ENCODE data around the gene GPR55.
A peak's percentile ranks its signal among the peaks of the same experiment; 100 is the strongest.
"Not testable (repeated sequence)": the region's sequence is repeated elsewhere in the genome, so short reads cannot be mapped to it uniquely, and the experiment has no call there.

The GPR55 gene

DNA sequence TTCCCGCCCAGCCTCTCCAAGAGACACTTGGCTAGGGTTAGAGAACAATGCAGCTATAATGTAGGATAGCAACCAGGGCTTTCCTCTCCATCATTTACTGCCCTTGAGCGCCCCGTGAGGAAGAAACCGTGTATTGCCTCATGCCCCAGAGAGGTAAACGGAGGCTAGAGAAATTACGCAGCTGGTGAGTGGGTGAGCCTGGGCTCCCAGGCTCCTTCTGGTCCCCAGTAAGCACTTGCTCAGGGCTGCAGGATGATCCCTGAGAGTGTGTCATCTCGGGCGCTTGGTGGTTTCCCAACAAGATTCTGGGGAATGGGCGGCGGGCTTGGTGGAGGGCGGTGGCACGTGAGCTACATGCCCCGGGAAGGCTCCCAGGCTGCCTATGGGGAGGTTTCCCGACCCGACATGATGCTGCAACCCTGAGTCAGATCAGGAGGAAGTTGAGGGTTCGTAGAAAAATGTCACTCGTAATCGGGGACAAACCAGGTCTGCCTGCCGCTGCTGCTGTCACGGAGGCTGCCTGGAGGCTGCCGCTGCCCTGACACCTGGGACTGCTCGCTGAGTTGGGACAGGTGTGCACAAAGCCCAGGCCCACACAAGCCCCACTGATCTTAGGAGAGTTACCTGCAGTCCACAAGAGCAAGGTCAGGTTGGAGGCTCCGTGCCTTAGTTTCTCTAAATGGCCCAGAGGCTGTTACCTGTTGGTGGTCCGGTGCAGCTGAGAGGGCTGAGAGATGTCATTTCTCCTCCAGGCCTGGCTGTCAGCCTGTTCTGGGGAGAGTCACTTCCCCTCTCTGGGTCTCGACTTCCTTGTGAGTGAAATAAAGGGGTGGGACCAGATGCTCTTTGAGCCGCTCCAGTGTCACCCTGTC is at the start of gene GPR55:
Gene GPR55 (minus strand): TSS at position 773 of the 872 bp plus-strand sequence. CDS start 14,280 bp downstream, outside the sequence.
- DNase-seq (ENCODE audit: low read depth) = no peak

DNA sequence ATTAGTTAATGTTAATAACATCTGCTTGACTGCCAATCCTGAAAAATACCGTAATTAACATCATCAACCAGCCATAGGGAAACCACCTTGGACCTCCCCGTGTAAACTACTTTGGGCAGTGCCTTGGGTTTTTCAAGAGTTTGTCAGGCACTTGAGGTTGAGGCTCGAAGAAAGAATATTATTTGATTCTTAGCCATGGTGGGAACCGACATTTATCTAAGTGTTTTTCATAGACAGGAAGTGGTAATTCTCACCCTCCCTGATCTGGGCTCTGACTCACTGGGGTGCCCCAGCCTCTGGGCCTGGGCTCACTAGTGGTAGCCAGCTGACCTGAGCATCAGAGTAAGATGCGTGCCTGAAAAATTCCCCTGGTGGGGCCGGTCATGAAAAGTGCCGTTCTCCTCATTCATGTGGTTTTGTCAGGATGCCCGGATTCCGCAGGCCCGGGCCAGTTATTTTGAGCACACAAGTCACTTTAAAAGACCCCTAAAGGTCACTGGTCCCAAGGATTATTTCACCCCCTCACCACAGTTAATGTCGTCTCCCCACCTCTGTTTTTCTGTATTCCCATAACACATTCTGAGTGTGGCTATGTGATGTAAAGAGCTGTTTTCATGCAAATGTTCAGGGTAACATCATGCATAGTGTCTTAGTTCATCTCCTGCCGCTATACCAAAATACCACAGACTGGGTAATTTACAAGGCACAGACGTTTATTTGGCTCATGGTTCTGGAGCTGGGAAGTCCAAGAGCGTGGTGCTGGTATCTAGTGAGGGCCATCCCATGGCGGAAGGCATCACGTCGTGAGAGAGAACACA is 49.3 kb upstream of the GPR55 start:
- peak; percentile 43 for DNase-seq (ENCODE audit: low read depth)

- DNase-seq (ENCODE audit: low read depth) = no peak
These were observed 47.0 kb upstream of the GPR55 start for GRCh38 chr2:230972046-230972445.

DNA sequence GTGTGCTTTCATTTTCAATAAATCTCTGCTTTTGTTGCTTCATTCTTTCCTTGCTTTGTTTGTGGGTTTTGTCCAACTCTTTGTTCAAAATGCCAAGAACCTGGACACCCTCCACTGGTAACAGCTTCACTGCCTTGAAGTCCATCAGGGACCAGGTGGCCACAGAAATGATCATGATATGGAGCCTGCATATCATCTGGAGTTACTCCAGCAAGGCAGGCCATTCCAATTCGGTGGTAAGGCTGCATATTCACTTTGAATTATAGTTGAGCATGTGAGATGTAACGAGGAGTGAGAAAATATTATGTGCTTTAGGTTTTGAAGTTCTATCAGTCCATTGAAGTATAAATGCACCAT is 44.6 kb upstream of the GPR55 start:
- DNase-seq (ENCODE audit: low read depth) = no peak

- DNase-seq (ENCODE audit: low read depth) = no peak
These were observed 44.0 kb upstream of the GPR55 start for GRCh38 chr2:230968921-230969658.

DNA sequence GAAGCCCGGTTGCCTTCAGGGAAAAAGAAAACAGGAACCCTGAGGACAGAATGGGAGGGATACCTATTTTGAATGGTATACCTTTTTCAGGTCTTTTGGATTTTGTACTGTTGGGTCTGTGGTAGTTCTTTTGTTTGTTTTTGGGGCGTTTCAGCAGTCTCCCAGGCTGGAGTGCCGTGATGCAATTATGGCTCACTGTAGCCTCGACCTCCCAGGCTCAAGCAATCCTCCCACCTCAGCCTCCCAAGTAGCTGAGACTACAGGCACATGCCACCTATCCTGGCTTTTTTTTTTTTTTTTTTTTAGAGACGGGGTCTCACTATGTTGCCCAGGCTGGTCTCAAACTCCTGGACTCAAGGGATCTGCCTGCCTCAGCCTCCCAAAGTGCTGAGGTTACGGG is 43.3 kb upstream of the GPR55 start:
- DNase-seq (ENCODE audit: low read depth) = not testable (repeated sequence)

DNA sequence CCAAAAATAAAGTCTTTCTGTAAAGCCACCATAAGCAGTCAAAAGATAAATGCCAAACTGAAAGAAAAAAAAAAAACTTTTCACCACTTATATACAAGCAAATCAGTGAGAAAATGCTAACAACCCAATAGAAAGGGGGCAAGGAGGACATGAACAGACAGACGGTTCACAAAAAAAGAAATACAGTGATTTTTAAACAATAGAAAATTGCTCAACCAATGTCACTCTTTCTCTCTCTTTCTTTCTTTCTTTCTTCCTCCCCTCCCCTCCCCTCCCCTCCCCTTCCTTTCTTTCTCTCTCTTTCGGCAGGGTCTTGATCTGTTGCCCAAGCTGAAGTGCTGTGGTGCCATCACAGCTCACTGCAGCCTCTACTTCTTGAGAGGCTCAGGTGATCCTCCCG is 42.1 kb upstream of the GPR55 start:
- DNase-seq (ENCODE audit: low read depth) = no peak

DNA sequence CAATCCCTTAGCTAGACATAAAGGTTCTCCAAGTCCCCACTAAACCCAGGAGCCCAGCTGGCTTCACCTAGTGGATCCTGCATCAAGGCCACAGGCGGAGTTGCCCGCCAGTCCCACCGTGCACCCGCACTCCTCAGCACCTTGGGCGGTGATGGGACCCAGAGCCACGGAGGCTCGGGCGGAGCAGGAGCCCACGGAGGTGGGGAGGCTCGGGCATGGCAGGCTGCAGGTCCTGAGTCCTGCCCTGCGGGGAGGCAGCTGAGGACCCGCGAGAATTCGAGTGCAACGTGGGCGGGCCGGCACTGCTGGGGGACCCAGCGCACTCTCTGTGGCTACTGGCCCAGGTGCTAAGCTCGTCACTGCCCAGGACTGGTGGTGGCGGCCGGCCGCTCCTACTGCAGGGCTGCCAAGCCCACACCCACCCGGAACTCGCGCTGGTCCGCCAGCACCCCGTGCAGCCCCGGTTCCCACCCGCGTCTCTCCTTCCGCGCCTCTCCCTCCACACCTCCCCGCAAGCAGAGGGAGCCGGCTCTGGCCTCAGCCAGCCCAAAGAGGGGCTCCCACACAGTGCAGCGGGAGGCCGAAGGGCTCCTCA is 39.2 kb upstream of the GPR55 start:
- no peak for DNase-seq (ENCODE audit: low read depth)

DNA sequence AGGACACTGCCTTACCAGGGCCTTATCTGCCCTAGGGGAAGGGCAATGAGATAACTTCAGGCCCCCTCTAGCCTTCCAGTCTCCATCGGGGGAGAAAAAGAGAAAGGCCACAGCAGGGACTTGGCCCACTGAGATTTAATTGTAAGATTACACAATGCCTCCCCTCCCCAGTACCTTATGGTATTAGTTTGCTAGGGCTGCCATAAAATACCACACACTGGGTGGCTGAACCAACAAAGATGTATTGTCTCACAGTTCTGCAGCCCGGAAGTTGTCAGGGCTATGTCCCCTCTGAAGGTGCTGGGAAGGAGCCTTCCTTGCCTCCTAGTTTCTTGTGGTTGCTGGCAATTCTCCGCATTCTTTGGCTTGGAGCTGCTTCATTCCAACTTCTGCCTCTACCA is 36.0 kb upstream of the GPR55 start:
- no peak for DNase-seq (ENCODE audit: low read depth)

GRCh38 chr2:230960026-230960425 is 35.0 kb upstream of the GPR55 start:
- DNase-seq (ENCODE audit: low read depth) = no peak

GRCh38 chr2:230958820-230959756 is 34.0 kb upstream of the GPR55 start:
- DNase-seq (ENCODE audit: low read depth) = no peak

DNA sequence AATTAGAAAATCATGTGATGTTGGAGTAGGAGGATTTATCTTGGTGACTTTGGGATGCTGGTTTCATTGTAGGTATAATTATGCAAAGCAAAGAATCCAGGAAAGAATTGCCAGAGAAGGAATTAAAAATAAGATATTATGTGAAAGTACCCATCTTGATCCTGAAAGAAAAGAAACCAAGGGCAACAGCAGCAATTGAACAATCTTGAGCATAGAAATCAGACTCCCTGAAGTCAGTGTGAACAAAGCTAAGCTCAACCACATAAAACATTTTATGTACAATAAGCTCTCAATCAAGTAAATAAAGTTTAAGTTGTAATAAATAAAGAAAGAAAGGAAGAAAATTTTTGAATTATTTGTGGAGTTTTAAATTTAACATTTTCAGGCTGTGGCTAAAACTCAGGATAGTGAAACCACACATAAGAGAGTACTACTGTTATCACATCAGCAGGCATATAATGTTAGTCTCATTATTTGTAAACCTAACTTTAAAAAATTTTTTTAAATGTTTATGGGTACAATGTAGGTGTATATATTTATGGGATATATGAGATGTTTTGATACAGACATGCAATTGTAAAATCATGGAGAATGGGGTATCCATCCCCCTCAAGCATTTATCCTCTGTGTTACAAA is 32.8 kb upstream of the GPR55 start:
- DNase-seq (ENCODE audit: low read depth) = no peak

DNA sequence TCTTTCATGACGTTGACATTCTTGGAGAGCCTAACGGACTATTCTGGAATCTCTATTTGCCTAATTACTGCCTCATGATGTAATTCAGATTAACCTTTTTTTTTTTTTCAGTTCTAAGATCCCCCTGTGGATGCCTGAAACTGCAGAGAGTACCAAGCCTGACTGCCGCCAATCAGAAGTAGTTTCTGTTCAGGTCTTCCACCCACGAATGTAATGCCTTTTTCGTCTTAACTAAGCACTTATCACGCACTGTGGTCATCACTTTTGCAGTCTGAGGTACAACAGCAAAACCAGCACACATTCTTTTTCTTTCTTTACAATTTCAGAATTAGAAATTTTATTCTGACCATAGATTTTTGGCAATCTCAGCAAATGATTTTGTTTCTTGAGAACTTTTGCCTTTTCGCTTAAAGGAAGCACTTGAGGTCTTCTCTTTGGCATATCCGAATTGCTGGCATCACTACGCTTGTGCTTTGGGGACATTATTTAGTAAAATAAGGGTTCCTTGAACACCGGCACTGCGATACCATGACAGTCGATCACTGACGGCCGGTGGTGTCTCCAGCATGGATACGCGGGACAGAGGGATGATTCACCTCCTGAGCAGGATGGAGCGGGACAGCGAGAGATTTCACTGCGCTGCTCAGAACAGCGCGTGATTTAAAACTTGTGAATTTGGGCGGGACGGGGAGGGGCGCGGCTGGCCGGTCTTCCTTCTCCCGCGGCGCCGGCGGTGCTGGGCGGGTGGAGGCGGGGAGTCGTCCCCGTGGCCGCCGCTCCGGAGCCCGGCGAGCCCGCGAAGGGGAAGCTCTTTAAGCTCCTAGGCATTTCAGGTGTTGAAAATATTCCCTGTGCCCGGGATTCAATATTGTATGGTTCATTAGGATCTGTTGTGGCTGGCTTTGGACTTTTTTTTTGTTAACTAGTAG is 32.0 kb upstream of the GPR55 start:
- no peak for DNase-seq (ENCODE audit: low read depth)

GRCh38 chr2:230955163-230955737 is 30.2 kb upstream of the GPR55 start:
- DNase-seq (ENCODE audit: low read depth) = no peak

GRCh38 chr2:230954746-230955145 is 29.7 kb upstream of the GPR55 start:
- no peak for DNase-seq (ENCODE audit: low read depth)

DNA sequence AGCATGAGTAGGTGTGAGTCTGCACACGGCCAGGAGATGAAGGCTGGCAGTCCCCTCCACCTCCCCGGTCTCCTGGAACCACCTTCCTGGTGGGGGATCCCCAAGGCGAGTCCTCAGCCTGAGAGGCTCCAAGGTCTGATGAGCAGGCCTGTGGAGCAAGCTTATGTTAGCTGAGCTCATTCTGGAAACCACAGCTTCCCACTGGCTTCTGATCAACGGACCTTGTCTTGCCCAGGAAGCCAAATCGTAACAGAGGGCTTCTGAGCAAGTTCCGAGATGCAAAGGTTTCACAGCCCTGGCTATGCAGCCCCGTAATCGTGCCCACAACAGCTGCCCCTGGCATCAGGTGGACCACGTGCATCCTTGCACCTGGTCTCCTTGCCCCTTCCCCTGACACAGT is 28.8 kb upstream of the GPR55 start:
- DNase-seq (ENCODE audit: low read depth) = no peak

DNA sequence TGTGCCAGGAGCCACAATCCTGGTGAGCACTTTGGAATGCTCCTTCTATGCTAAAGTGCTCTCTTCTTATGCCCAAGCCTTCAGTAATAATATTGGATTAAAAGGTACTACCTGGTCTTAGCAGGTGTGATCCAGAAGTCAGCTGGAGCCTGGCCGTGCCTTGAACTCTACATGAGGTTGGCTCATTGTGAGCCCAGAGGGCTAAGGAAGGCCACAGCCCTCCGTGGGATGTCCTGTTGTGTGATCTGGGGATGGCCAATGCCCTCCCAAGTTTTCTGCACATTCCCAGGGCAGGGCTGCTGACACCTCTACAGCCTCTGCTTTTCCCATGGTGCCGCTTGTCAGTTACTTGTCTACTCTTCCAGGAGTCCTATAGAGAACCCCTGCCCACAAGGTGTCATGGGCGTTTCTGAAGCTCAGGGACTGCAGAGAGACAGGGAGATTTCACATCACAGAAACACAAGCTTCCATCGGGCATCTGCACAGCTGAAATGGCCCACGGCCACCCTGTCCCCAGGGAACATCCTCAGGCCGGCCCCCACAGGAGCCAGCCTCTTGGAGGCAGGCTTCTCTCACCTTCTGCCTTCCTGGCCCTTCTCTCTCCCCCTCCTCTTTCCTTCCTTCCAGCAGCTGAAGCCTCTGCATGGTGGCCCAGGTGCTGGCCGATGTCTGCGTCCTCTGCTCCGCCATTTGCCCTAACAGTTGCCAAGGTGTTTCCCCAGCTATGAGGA is 27.3 kb upstream of the GPR55 start:
- DNase-seq (ENCODE audit: low read depth) = no peak

- no peak for DNase-seq (ENCODE audit: low read depth)
These were observed 26.4 kb upstream of the GPR55 start for GRCh38 chr2:230951396-230951795.
